CD4-positive, alpha-beta T cell (primary cell): ENCODE data around the gene RAB20. TPM values are rescaled to one million over a fixed set of nuclear protein-coding genes. Genes with fewer than 3 reads are reported as not detected.

Experiments
- ATAC-seq: fragments of 200-7000 bp; cut with Tn5 transposase; one replicate; pipeline ENCODE4 v1.10.0; 2022; ENCODE audit warnings: mild to moderate bottlenecking; ENCODE audit not compliant: poor library complexity
- CTCF ChIA-PET: fragments of 350-600 bp; sonication (Branson Sonifier 250); formaldehyde crosslinking; loops from one replicate; lab custom pipeline; 2021; ENCODE audit warnings: antibody characterized with exemption, inconsistent platforms; lab: Charles Lee
- POLR2A ChIA-PET: fragments of 350-600 bp; sonication (Branson Sonifier 250); formaldehyde crosslinking; loops from one replicate; lab custom pipeline; 2021; ENCODE audit warnings: antibody characterized with exemption, inconsistent platforms; lab: Charles Lee
- DNase-seq, 14 experiments: peaks; one replicate each; pipeline ENCODE4 v3.0.0-alpha.2; 2013 to 2020; ENCODE audit warnings: mixed read lengths in 2 of 14
- H3K27ac ChIP-seq, 2 donors: one replicate each; pipeline versions ENCODE4 v1.5.1 to v1.7.0; 2013; ENCODE audit warnings: low read length in 2 of 2, low read depth in 1 of 2, mild to moderate bottlenecking in 1 of 2
- H3K27me3 ChIP-seq, 2 experiments: 1 replicate in 1 of 2; 2 replicates in 1 of 2; pipeline versions ENCODE4 v1.6.1 to v1.7.0; 2013; ENCODE audit warnings: low read length in 2 of 2, control low read depth in 1 of 2, mild to moderate bottlenecking in 1 of 2, moderate library complexity in 1 of 2; ENCODE audit not compliant: insufficient read depth in 2 of 2, control insufficient read depth in 1 of 2
- H3K36me3 ChIP-seq: one replicate; pipeline ENCODE4 v1.6.1; 2013; ENCODE audit warnings: low read length, control low read depth; ENCODE audit not compliant: insufficient read depth
- H3K4me1 ChIP-seq: one replicate; pipeline ENCODE4 v1.6.1; 2013; ENCODE audit warnings: low read length, control low read depth; ENCODE audit not compliant: insufficient read depth
- H3K4me3 ChIP-seq: one replicate; pipeline ENCODE4 v1.5.1; 2013; ENCODE audit warnings: mild to moderate bottlenecking, low read length, moderate library complexity
- H3K9me3 ChIP-seq, 2 experiments: 1 replicate in 1 of 2; 2 replicates in 1 of 2; pipeline versions ENCODE4 v1.6.1 to v1.7.0; 2013; ENCODE audit warnings: low read length in 2 of 2, mild to moderate bottlenecking in 2 of 2, control low read depth in 1 of 2, moderate library complexity in 1 of 2; ENCODE audit not compliant: control insufficient read depth in 1 of 2, insufficient read depth in 1 of 2
- H3K27ac Mint-ChIP-seq: one replicate; pipeline ENCODE4 v1.8.0; 2020; ENCODE audit warnings: mixed read lengths
- H3K27me3 Mint-ChIP-seq: one replicate; pipeline ENCODE4 v1.8.0; 2021; ENCODE audit warnings: mixed read lengths
- H3K36me3 Mint-ChIP-seq: one replicate; pipeline ENCODE4 v1.8.0; 2021; ENCODE audit warnings: low read depth, mixed read lengths
- H3K4me1 Mint-ChIP-seq: one replicate; pipeline ENCODE4 v1.8.0; 2021; ENCODE audit warnings: low read depth, mixed read lengths
- H3K4me3 Mint-ChIP-seq: one replicate; pipeline ENCODE4 v1.8.0; 2020; ENCODE audit warnings: mild to moderate bottlenecking, mixed read lengths
- H3K9me3 Mint-ChIP-seq: one replicate; pipeline ENCODE4 v1.8.0; 2020; ENCODE audit warnings: mixed read lengths
- intact Hi-C, 2 experiments: fragments of 100-400 bp; cut with DNase I in 1 of 2; cut with micrococcal nuclease in 1 of 2; formaldehyde crosslinking; loops; one replicate each; pipeline versions ENCODE4 v1.15.1 to v1.9.0; 2023 to 2025; cut with DNase I, micrococcal nuclease
- total RNA-seq, 174 experiments: library from RNA in 2 of 174; stranded (reverse) in 2 of 174; gene quantifications; one replicate each; pipeline ENCODE4 v1.2.3 and lab custom pipeline; 2021 to 2026
- TF ChIP-seq, protein P1 (sequence below): fragments of 200-600 bp; IDR thresholded peaks from one replicate; pipeline ENCODE4 v1.8.0; 2022; ENCODE audit warnings: antibody characterized with exemption, mild to moderate bottlenecking

RAB20 gene
- total RNA-seq, 2 experiments from 2014 or later = 0.89 to 1.4 TPM

DNA sequence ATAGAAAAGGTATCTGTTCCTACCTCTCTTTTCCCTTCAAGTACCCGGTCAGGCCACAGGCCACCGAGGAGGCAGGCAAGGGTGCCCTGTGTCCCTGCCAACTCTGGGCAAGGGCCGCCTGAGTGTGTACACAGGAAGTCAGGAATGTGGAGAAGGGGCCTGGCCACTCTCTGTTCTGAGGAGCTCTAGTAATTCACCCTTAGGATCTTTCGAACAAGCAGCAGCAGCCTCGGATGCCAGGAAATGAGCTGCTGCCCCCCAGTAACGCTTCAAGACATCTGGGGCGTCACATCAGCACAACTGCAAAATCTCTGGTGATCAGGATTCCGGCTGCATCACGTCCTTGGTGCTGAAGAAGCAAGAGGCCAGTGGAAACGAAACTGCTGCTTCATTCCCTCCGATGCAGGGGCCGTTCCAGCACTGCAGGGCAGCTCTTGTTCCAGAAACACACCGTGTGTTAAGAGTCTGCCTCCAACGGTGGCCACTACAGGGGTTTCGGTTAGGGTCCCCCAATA, 2.0 kb downstream of the RAB20 start:
- H3K4me3 Mint-ChIP-seq = peak overlapping the region; percentile 84
- H3K27ac Mint-ChIP-seq = peak overlapping the region; percentile 55
- DNase-seq = no peak
- peaks cover 5% of the 10 kb centered on the region for H3K36me3 Mint-ChIP-seq
- no peaks in the 10 kb centered on the region for H3K36me3 ChIP-seq
- POLR2A ChIA-PET = no interaction called here
- H3K4me1 Mint-ChIP-seq = peaks cover 43% of the 10 kb centered on the region
- H3K9me3 ChIP-seq = peaks cover 0 to 12% of the 10 kb centered on the region in 2 experiments
- no peaks in the 10 kb centered on the region for H3K27me3 Mint-ChIP-seq
- TF ChIP-seq, protein P1, sequence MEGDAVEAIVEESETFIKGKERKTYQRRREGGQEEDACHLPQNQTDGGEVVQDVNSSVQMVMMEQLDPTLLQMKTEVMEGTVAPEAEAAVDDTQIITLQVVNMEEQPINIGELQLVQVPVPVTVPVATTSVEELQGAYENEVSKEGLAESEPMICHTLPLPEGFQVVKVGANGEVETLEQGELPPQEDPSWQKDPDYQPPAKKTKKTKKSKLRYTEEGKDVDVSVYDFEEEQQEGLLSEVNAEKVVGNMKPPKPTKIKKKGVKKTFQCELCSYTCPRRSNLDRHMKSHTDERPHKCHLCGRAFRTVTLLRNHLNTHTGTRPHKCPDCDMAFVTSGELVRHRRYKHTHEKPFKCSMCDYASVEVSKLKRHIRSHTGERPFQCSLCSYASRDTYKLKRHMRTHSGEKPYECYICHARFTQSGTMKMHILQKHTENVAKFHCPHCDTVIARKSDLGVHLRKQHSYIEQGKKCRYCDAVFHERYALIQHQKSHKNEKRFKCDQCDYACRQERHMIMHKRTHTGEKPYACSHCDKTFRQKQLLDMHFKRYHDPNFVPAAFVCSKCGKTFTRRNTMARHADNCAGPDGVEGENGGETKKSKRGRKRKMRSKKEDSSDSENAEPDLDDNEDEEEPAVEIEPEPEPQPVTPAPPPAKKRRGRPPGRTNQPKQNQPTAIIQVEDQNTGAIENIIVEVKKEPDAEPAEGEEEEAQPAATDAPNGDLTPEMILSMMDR = no peak
- H3K27ac ChIP-seq = no peak overlapping the region
- H3K27me3 ChIP-seq = no peaks in the 10 kb centered on the region
- no peak overlapping the region for H3K4me3 ChIP-seq
- no peaks in the 10 kb centered on the region for H3K9me3 Mint-ChIP-seq
- CTCF ChIA-PET = interaction anchor here (0.5 kb wide), 1 partner anchor 13 kb away, joined by 3 read pairs; no protein-coding TSS in a partner anchor
- peaks cover 17% of the 10 kb centered on the region for H3K4me1 ChIP-seq
- no peak for ATAC-seq
- intact Hi-C loops = no loop called here

GRCh38 chr13:110557610-110558305, 3.8 kb downstream of the RAB20 start:
- TF ChIP-seq, protein P1 = no peak
- ATAC-seq (no peak), DNase-seq (no peak)
- H3K27ac Mint-ChIP-seq = no peak overlapping the region
- Histone ChIP-seq H3K36me3 (no peaks in the 10 kb centered on the region), H3K27ac (no peak overlapping the region), H3K4me3 (no peak overlapping the region), H3K9me3 (peaks cover 0 to 12% of the 10 kb centered on the region in 2 experiments), H3K4me1 (peaks cover 15% of the 10 kb centered on the region), H3K27me3 (no peaks in the 10 kb centered on the region)
- intact Hi-C loops = no loop called here
- H3K4me3 Mint-ChIP-seq = no peak overlapping the region
- ChIA-PET POLR2A (interaction anchor here (0.7 kb wide), 1 partner anchor 651 kb away, joined by 4 read pairs; no protein-coding TSS in a partner anchor), CTCF (no interaction called here)
- H3K4me1 Mint-ChIP-seq = peaks cover 26% of the 10 kb centered on the region
- no peaks in the 10 kb centered on the region for H3K9me3 Mint-ChIP-seq
- no peaks in the 10 kb centered on the region for H3K27me3 Mint-ChIP-seq
- H3K36me3 Mint-ChIP-seq = peaks cover 5% of the 10 kb centered on the region

GRCh38 chr13:110557082-110557481, 4.4 kb downstream of the RAB20 start:
- peak overlapping the region; percentile 31 for H3K4me3 Mint-ChIP-seq

More at GRCh38 chr13:110557082-110557481, 4.4 kb downstream of the RAB20 start:
- ChIA-PET CTCF (no interaction called here), POLR2A (no interaction called here)
- H3K27ac ChIP-seq = no peak overlapping the region
- TF ChIP-seq, protein P1 = no peak
- Mint-ChIP-seq H3K27me3 (no peaks in the 10 kb centered on the region), H3K27ac (no peak overlapping the region), H3K9me3 (no peaks in the 10 kb centered on the region), H3K4me1 (peaks cover 21% of the 10 kb centered on the region), H3K36me3 (peaks cover 4% of the 10 kb centered on the region)
- no peaks in the 10 kb centered on the region for H3K36me3 ChIP-seq
- DNase-seq (no peak), ATAC-seq (no peak)
- H3K9me3 ChIP-seq = peaks cover 0 to 12% of the 10 kb centered on the region in 2 experiments
- intact Hi-C loops = no loop called here
- peaks cover 8% of the 10 kb centered on the region for H3K4me1 ChIP-seq
- H3K4me3 ChIP-seq = no peak overlapping the region
- H3K27me3 ChIP-seq = no peaks in the 10 kb centered on the region
